ENCODE measurements around the gene ZNF76. TPM values are rescaled to one million over a fixed set of nuclear protein-coding genes. Genes with fewer than 3 reads are reported as not detected.
"Not testable (repeated sequence)": the region's sequence is repeated elsewhere in the genome, so short reads cannot be mapped to it uniquely, and the experiment has no call there.

ZNF76 gene
- total and polyA plus RNA-seq, 8 donors: 15.1 to 92.0 (median 25.3) TPM

DNA sequence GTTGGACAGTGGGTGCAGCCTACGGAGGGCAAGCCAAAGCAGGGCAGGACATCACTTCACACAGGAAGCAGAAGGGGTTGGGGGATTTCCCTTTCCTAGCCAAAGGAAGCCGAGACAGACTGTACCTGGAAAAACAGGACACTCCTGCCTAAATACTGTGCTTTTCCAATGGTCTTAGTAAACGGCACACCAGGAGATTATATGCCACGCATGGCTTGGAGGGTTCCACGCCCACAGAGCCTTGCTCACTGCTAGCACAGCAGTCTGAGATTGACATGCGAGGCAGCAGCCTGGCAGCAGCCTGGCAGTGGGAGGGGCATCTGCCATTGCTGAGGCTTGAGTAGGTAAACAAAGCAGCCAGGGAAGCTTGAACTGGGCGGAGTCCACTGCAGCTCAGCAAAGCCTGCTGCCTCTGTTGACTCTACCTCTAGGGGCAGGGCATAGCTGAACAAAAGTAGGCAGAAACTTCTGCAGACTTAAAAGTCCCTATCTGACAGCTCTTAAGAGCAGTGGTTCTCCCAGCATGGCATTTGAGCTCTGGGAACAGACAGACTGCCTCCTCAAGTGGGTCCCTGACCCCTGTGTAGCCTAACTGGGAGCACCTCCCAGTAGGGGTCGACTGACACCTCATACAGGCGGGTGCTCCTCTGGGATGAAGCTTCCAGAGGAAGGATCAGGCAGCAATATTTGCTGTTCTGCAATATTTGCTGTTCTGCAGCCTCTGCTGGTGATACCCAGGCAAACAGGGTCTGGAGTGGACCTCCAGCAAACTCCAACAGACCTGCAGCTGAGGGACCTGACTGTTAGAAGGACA, 72.7 kb downstream of the ZNF76 start:
- intact Hi-C loops (cut with DNase I; ENCODE audit: low total_unique reads); H3K36me3 ChIP-seq; H3K4me3 ChIP-seq; H3K27me3 ChIP-seq; H3K27ac ChIP-seq; H3K4me1 ChIP-seq; H3K9me3 ChIP-seq: not testable (repeated sequence)
- DNase-seq: peak; percentile 82 to 92
- 47 to 57% (median 54%) methylated on average over 6 to 9 of the region's 9 CpGs for WGBS, 5 donors
- peak in 2 of 7 experiments; percentile 15 to 17 for TF ChIP-seq CTCF (IDR thresholded peaks at IDR 0.05)

DNA sequence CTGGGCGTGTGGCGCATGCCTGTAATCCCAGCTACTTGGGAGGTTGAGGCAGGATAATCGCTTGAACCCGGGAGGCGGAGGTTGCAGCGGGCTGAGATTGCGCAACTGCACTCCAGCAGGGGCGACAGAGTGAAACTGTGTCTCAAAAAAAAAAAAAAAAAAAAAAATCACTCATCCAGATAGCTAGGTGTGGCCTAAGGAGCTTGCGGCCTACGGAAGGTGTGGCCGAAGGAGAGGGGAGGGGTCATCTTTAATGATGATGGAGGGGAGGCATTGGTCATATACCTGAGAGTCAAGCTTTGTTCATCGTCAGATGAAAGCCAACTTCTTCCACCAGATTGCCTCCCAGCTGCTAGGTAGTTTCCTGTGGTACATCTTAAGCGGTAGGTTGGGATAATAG, 82.0 kb downstream of the ZNF76 start:
- Histone ChIP-seq H3K27me3 (no peaks in the 10 kb centered on the region), H3K9me3 (no peaks in the 10 kb centered on the region), H3K4me1 (peaks cover 8 to 42% (median 31%) of the 10 kb centered on the region in 4 donors), H3K36me3 (peaks cover 3 to 16% (median 8%) of the 10 kb centered on the region in 4 donors), H3K27ac (no peak overlapping the region), H3K4me3 (no peak overlapping the region)
- WGBS, 5 donors: 74 to 82% (median 79%) methylated on average over 13 of the region's 13 CpGs
- peak in 1 of 2 donors; percentile 25 for DNase-seq
- intact Hi-C loops (cut with DNase I; ENCODE audit: low total_unique reads): loop anchor here (5.0 kb wide), 1 partner anchor 111 kb away; the partner anchor contains the start of gene FANCE
- no peak for TF ChIP-seq POLR2AphosphoS5 (IDR thresholded peaks at IDR 0.05)
- TF ChIP-seq EP300 (IDR thresholded peaks at IDR 0.05): no peak
- TF ChIP-seq POLR2A (IDR thresholded peaks at IDR 0.05): no peak
- no peak for TF ChIP-seq CTCF (IDR thresholded peaks at IDR 0.05)

GRCh38 chr6:35342258-35343091, 82.9 kb downstream of the ZNF76 start, which contains the start of gene PPARD:
TSS of gene PPARD (plus strand) at chr6:35342558. CDS start at chr6:35411088, 68,530 bp downstream.
- TF ChIP-seq EP300 (IDR thresholded peaks at IDR 0.05) (no peak), CTCF (IDR thresholded peaks at IDR 0.05) (peak in 6 of 7 experiments; percentile 37 to 100 (median 96)), POLR2A (IDR thresholded peaks at IDR 0.05) (no peak), POLR2AphosphoS5 (IDR thresholded peaks at IDR 0.05) (peak; percentile 59 to 92 (median 84))
- Histone ChIP-seq H3K27me3 (no peaks in the 10 kb centered on the region), H3K9me3 (no peaks in the 10 kb centered on the region), H3K36me3 (peaks cover 3 to 26% (median 17%) of the 10 kb centered on the region in 4 donors), H3K4me1 (peaks cover 8 to 47% (median 34%) of the 10 kb centered on the region in 4 donors), H3K27ac (peak within 1 kb of the TSS; percentile 91 to 98 (median 93)), H3K4me3 (peak within 1 kb of the TSS; percentile 71 to 91 (median 81))
- 0 to 1% (median 0%) methylated on average over 14 to 77 of the region's 77 CpGs for WGBS, 5 donors
- intact Hi-C loops (cut with DNase I; ENCODE audit: low total_unique reads): loop anchor here (5.0 kb wide), 1 partner anchor 110 kb away; the partner anchor contains the start of gene FANCE
- peak; percentile 99 for DNase-seq

Measured in stomach (tissue), 9 donors.